ENCODE results near the gene RHOC.

- TF ChIP-seq JUND (IDR thresholded peaks at IDR 0.05) (no peak), CTCF (IDR thresholded peaks at IDR 0.05 in 2 of 3, conservative IDR thresholded peaks at IDR 0.05 in 1 of 3; ENCODE audit: borderline replicate concordance in 1 of 3, insufficient read depth in 1 of 3, low read depth in 2 of 3, low read length in 2 of 3) (no peak), YY1 (IDR thresholded peaks at IDR 0.05; ENCODE audit: extremely low read depth, insufficient replicate concordance, low read depth, low read length) (no peak), EZH2phosphoT487 (IDR thresholded peaks at IDR 0.05; ENCODE audit: borderline replicate concordance) (no peak), MAX (IDR thresholded peaks at IDR 0.05) (no peak), EZH2 (IDR thresholded peaks at IDR 0.05) (no peak), POLR2A (IDR thresholded peaks at IDR 0.05; ENCODE audit: borderline replicate concordance, extremely low read depth, insufficient read depth, insufficient read length) (no peak), EGR1 (IDR thresholded peaks at IDR 0.05; ENCODE audit: low read depth) (no peak), RAD21 (IDR thresholded peaks at IDR 0.05; ENCODE audit: low read depth) (no peak), SRF (IDR thresholded peaks at IDR 0.05; ENCODE audit: low read depth) (no peak), CBX3 (IDR thresholded peaks at IDR 0.05; ENCODE audit: low read depth) (no peak), FOSL1 (IDR thresholded peaks at IDR 0.05; ENCODE audit: low read depth) (no peak), POLR2AphosphoS5 (IDR thresholded peaks at IDR 0.05; ENCODE audit: low read depth, low read length) (no peak)
Measured at GRCh38 chr1:112722601-112723510, 15.9 kb upstream of the RHOC start.

Data from HCT116 (cell line).